ENCODE results near the gene PROZ. TPM values are rescaled to one million over a fixed set of nuclear protein-coding genes. Genes with fewer than 3 reads are reported as not detected.

PROZ gene
- total RNA-seq, 1 donor from 2014 or later = not detected

- DNase-seq (ENCODE audit: low spot score in 2 of 2) (no peak), FAIRE-seq (no peak)
These were observed 19.5 kb upstream of the PROZ start for GRCh38 chr13:113138792-113139551.

GRCh38 chr13:113139577-113139976 is 18.9 kb upstream of the PROZ start:
- no peak for DNase-seq (ENCODE audit: low spot score in 2 of 2)
- FAIRE-seq = no peak

- FAIRE-seq (no peak), DNase-seq (ENCODE audit: low spot score in 2 of 2) (no peak)
These were observed 17.5 kb upstream of the PROZ start for GRCh38 chr13:113140677-113141600.

- DNase-seq (ENCODE audit: low spot score in 2 of 2) (no peak), FAIRE-seq (no peak)
These were observed 16.9 kb upstream of the PROZ start for GRCh38 chr13:113141601-113141970.

- FAIRE-seq = no peak
These were observed 15.6 kb upstream of the PROZ start for GRCh38 chr13:113142876-113143275.

GRCh38 chr13:113143466-113144254 is 14.8 kb upstream of the PROZ start:
- DNase-seq (ENCODE audit: low spot score in 2 of 2) (no peak), FAIRE-seq (no peak)

More at GRCh38 chr13:113142876-113143275, 15.6 kb upstream of the PROZ start:
- no peak for DNase-seq (ENCODE audit: low spot score in 2 of 2)

GRCh38 chr13:113144255-113144629 is 14.2 kb upstream of the PROZ start:
- no peak for FAIRE-seq
- no peak for DNase-seq (ENCODE audit: low spot score in 2 of 2)

- DNase-seq (ENCODE audit: low spot score in 2 of 2) = no peak
- FAIRE-seq = no peak
These were observed 13.0 kb upstream of the PROZ start for GRCh38 chr13:113145496-113145895.

GRCh38 chr13:113145911-113146598 is 12.4 kb upstream of the PROZ start:
- DNase-seq (ENCODE audit: low spot score in 2 of 2) = no peak
- no peak for FAIRE-seq

- DNase-seq (ENCODE audit: low spot score in 2 of 2) (no peak), FAIRE-seq (no peak)
These were observed 11.7 kb upstream of the PROZ start for GRCh38 chr13:113146750-113147149.

GRCh38 chr13:113147206-113147605 is 11.2 kb upstream of the PROZ start:
- DNase-seq (ENCODE audit: low spot score in 2 of 2) (no peak), FAIRE-seq (no peak)

GRCh38 chr13:113148407-113148806 is 10.0 kb upstream of the PROZ start:
- FAIRE-seq = no peak

GRCh38 chr13:113148940-113149503 is 9.4 kb upstream of the PROZ start:
- FAIRE-seq = no peak

More at GRCh38 chr13:113148407-113148806, 10.0 kb upstream of the PROZ start:
- no peak for DNase-seq (ENCODE audit: low spot score in 2 of 2)

GRCh38 chr13:113149711-113150549 is 8.5 kb upstream of the PROZ start:
- no peak for FAIRE-seq
- DNase-seq (ENCODE audit: low spot score in 2 of 2) = no peak

More at GRCh38 chr13:113148940-113149503, 9.4 kb upstream of the PROZ start:
- no peak for DNase-seq (ENCODE audit: low spot score in 2 of 2)

- FAIRE-seq (no peak), DNase-seq (ENCODE audit: low spot score in 2 of 2) (no peak)
These were observed 7.7 kb upstream of the PROZ start for GRCh38 chr13:113150550-113151365.

GRCh38 chr13:113151745-113152690 is 6.4 kb upstream of the PROZ start:
- peak in 1 of 2 donors; percentile 49 for DNase-seq (ENCODE audit: low spot score in 2 of 2)
- no peak for FAIRE-seq

- DNase-seq (ENCODE audit: low spot score in 2 of 2) (no peak), FAIRE-seq (no peak)
These were observed 5.8 kb upstream of the PROZ start for GRCh38 chr13:113152691-113152983.
